ENCODE data around the gene FAIM2.

GRCh38 chr12:49854976-49855375 is 48.7 kb downstream of the FAIM2 start:
- no peak for TF ChIP-seq EZH2 (IDR thresholded peaks at IDR 0.05; ENCODE audit: low read length, missing control alignments)
- TF ChIP-seq CTCF (conservative IDR thresholded peaks at IDR 0.05 in 1 of 2, IDR thresholded peaks at IDR 0.05 in 1 of 2; ENCODE audit: low read depth in 1 of 2, low read length in 2 of 2): no peak

Data from fibroblast of lung (primary cell).